SK-N-SH (cell line): ENCODE data around the gene MCF2L.

Experiments
- EP300 ChIP-seq, 2 experiments: IDR thresholded peaks; 2 replicates each; pipeline versions ENCODE4 v1.4.0 to v1.6.1; 2012; ENCODE audit warnings: borderline replicate concordance in 1 of 2, low read depth in 1 of 2, low read length in 1 of 2
- EZH2phosphoT487 ChIP-seq: fragments of 200-600 bp; sonication (generic); IDR thresholded peaks from 2 replicates; pipeline ENCODE4 v1.6.1; 2017; ENCODE audit warnings: low read depth, mixed run types, mild to moderate bottlenecking, antibody characterized with exemption, moderate library complexity, borderline replicate concordance
- MXI1 ChIP-seq: IDR thresholded peaks from 2 replicates; pipeline ENCODE4 v1.6.1; 2012; ENCODE audit warnings: mild to moderate bottlenecking, low read depth, low read length, improper control_type of control experiment
- SMC3 ChIP-seq: IDR thresholded peaks from 2 replicates; pipeline ENCODE4 v1.6.1; 2012; ENCODE audit warnings: low read depth, low read length, improper control_type of control experiment
- TAF1 ChIP-seq: IDR thresholded peaks from 2 replicates; pipeline ENCODE4 v1.6.1; 2012; ENCODE audit warnings: low read depth, mild to moderate bottlenecking, low read length, moderate library complexity, borderline replicate concordance
- TEAD4 ChIP-seq: IDR thresholded peaks from 2 replicates; pipeline ENCODE4 v1.4.0; 2012; ENCODE audit warnings: mild to moderate bottlenecking, borderline replicate concordance; ENCODE audit not compliant: insufficient read depth
- YY1 ChIP-seq: IDR thresholded peaks from 2 replicates; pipeline ENCODE4 v1.4.0; 2012; ENCODE audit warnings: low read depth, mild to moderate bottlenecking
- TF ChIP-seq, protein P1 (sequence below): fragments of 200-600 bp; sonication (generic); IDR thresholded peaks from 2 replicates; pipeline ENCODE4 v1.6.1; 2017; ENCODE audit warnings: antibody characterized with exemption, mild to moderate bottlenecking, moderate library complexity
- TF ChIP-seq, protein P2 (sequence below): fragments of 150-350 bp; IDR thresholded peaks from 2 replicates; pipeline ENCODE4 v1.6.1; 2017; ENCODE audit warnings: antibody characterized with exemption, low read length, low read depth, borderline replicate concordance

DNA sequence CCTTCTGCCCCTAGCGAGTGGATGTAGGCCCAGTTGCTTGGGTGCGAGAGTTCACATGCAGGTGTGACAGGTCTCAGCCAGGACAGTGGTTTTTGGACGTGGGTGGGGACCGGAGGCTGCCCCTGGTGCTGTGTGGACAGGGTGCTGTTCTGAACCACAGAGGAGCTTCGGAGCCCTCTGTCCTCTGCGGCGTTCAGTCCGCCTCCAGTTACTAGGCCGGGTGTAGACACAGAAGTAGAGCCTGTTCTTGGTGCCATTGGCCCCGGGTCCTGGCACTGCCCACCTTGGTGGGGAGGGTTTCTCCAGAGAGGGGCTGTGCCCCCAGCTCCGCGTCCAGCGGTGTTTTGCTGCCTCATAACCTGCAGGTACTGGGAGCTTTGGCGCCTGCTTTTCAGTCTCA, 52.4 kb downstream of the MCF2L start:
- TF ChIP-seq, protein P1, sequence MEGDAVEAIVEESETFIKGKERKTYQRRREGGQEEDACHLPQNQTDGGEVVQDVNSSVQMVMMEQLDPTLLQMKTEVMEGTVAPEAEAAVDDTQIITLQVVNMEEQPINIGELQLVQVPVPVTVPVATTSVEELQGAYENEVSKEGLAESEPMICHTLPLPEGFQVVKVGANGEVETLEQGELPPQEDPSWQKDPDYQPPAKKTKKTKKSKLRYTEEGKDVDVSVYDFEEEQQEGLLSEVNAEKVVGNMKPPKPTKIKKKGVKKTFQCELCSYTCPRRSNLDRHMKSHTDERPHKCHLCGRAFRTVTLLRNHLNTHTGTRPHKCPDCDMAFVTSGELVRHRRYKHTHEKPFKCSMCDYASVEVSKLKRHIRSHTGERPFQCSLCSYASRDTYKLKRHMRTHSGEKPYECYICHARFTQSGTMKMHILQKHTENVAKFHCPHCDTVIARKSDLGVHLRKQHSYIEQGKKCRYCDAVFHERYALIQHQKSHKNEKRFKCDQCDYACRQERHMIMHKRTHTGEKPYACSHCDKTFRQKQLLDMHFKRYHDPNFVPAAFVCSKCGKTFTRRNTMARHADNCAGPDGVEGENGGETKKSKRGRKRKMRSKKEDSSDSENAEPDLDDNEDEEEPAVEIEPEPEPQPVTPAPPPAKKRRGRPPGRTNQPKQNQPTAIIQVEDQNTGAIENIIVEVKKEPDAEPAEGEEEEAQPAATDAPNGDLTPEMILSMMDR: no peak
- TF ChIP-seq YY1: no peak
- TF ChIP-seq EZH2phosphoT487: no peak
- TF ChIP-seq, protein P2, sequence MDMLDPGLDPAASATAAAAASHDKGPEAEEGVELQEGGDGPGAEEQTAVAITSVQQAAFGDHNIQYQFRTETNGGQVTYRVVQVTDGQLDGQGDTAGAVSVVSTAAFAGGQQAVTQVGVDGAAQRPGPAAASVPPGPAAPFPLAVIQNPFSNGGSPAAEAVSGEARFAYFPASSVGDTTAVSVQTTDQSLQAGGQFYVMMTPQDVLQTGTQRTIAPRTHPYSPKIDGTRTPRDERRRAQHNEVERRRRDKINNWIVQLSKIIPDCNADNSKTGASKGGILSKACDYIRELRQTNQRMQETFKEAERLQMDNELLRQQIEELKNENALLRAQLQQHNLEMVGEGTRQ: no peak
- no peak for TF ChIP-seq EP300 (IDR thresholded peaks at IDR 0.05; ENCODE audit: borderline replicate concordance in 1 of 2, low read depth in 1 of 2, low read length in 1 of 2)
- TF ChIP-seq SMC3: no peak
- no peak for TF ChIP-seq MXI1
- TF ChIP-seq TAF1: no peak
- TF ChIP-seq TEAD4: no peak
